Tibial nerve (tissue), 4 donors: Measurements from ENCODE around the gene RFC2. TPM values are rescaled to one million over a fixed set of nuclear protein-coding genes. Genes with fewer than 3 reads are reported as not detected.

Source experiments
- DNase-seq, 2 donors: peaks; one replicate each; pipeline ENCODE4 v3.0.0-alpha.2; 2019; ENCODE audit warnings: low spot score in 2 of 2
- H3K27ac ChIP-seq, 4 donors: fragments of 200-600 bp; sonication (generic) in 3 of 4; one replicate each; pipeline ENCODE4 v1.5.1; 2017 to 2019; ENCODE audit warnings: mild to moderate bottlenecking in 1 of 4
- H3K27me3 ChIP-seq, 2 donors: fragments of 200-600 bp; sonication (generic) in 1 of 2; one replicate each; pipeline versions ENCODE4 v1.5.1 to v1.6.0; 2017 to 2019
- H3K36me3 ChIP-seq, 3 donors: fragments of 200-600 bp; sonication (generic); one replicate each; pipeline ENCODE4 v1.5.1; 2018 to 2019
- H3K4me1 ChIP-seq, 4 donors: fragments of 200-600 bp; sonication (generic) in 3 of 4; one replicate each; pipeline ENCODE4 v1.5.1; 2017 to 2019
- H3K4me3 ChIP-seq, 4 donors: fragments of 200-600 bp; sonication (generic) in 3 of 4; one replicate each; pipeline ENCODE4 v1.5.1; 2017 to 2019; ENCODE audit warnings: mild to moderate bottlenecking in 1 of 4, moderate library complexity in 1 of 4
- H3K9me3 ChIP-seq, 4 donors: fragments of 200-600 bp; sonication (generic) in 3 of 4; one replicate each; pipeline ENCODE4 v1.5.1; 2017 to 2019
- CTCF ChIP-seq, 5 experiments: fragments of 200-600 bp in 3 of 5; fragments of 450-650 bp in 2 of 5; sonication (generic) in 3 of 5; IDR thresholded peaks; one replicate each; pipeline ENCODE4 v1.5.1; 2016 to 2019; ENCODE audit warnings: antibody characterized with exemption in 5 of 5, mild to moderate bottlenecking in 3 of 5, moderate library complexity in 2 of 5
- EP300 ChIP-seq, 2 donors: sonication (generic); formaldehyde crosslinking; IDR thresholded peaks; one replicate each; pipeline ENCODE4 v1.6.1; 2017; ENCODE audit warnings: antibody characterized with exemption in 2 of 2, mild to moderate bottlenecking in 1 of 2
- POLR2A ChIP-seq, 2 donors: fragments of 450-650 bp; IDR thresholded peaks; one replicate each; pipeline ENCODE4 v1.6.1; 2017; ENCODE audit warnings: antibody characterized with exemption in 2 of 2, mild to moderate bottlenecking in 2 of 2, moderate library complexity in 2 of 2
- WGBS, 2 donors: methylation state at CpG; one replicate each; pipeline ENCODE4 v1.1.5; 2018; 5-methylcytosine and 5-hydroxymethylcytosine counted together
- total RNA-seq, 4 donors: library from RNA; depleted of rRNA; stranded (reverse); fragments of >200 nt; gene quantifications; one replicate each; pipeline ENCODE4 v1.1.0, GENCODE V29; 2016

RFC2 gene
- total RNA-seq, 4 donors from 2014 or later, result 8.4 to 25.1 (median 14.1) TPM

GRCh38 chr7:74203956-74204618 lies 50.1 kb downstream of the RFC2 start:
- H3K4me1 ChIP-seq, result peaks cover 0 to 10% (median 8%) of the 10 kb centered on the region in 4 donors
- no peaks in the 10 kb centered on the region for H3K27me3 ChIP-seq
- no peak overlapping the region for H3K4me3 ChIP-seq
- no peak overlapping the region for H3K27ac ChIP-seq
- H3K36me3 ChIP-seq, result no peaks in the 10 kb centered on the region
- no peaks in the 10 kb centered on the region for H3K9me3 ChIP-seq
- 83 to 88% methylated on average over 1 of the region's 1 CpG for WGBS, 2 donors
- TF ChIP-seq POLR2A (IDR thresholded peaks at IDR 0.05), result no peak
- TF ChIP-seq CTCF (IDR thresholded peaks at IDR 0.05), result no peak
- TF ChIP-seq EP300 (IDR thresholded peaks at IDR 0.05), result no peak
- DNase-seq, result no peak

DNA sequence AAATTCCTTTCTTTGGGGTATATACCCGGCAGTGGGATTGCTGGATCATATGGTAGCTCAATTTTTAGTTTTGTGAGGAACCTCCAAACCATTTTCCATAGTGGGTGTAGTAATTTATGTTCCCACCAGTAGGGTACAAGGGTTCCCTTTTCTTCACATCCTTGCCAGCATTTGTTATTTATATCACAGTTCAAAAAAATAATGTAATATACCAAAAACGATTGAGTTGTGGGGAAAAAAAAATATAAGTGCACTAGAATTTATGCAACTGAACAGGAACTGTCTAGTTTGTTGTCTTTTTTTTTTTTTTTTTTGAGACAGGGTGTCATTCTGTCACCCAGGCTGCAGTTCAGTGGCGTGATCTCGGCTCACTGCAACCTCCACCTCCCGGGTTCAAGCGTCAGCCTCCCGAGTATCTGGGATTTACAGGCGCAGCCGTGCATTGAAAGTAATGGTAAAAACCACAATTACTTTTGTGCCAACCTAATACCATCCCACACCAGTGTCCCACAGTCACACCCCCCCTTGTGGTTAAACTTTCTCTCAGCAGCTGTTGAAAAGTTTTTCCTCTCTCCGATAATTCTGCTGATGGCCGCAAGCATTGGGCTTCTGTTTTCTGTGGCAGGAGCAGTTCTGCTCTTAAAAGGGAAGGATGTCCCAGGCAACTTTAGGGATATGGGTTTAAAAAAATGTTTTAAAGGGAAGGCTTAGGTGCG lies 51.2 kb downstream of the RFC2 start:
- TF ChIP-seq CTCF (IDR thresholded peaks at IDR 0.05) (peak; percentile 22 to 39 (median 31)), EP300 (IDR thresholded peaks at IDR 0.05) (no peak)
- WGBS, 2 donors, result 44 to 46% methylated on average over 12 of the region's 12 CpGs
- DNase-seq, result peak in 1 of 2 donors; percentile 32
- H3K36me3 ChIP-seq, result peaks cover 0 to 5% (median 0%) of the 10 kb centered on the region in 3 donors
- no peak overlapping the region for H3K4me3 ChIP-seq
- H3K27ac ChIP-seq, result no peak overlapping the region
- no peaks in the 10 kb centered on the region for H3K9me3 ChIP-seq
- peaks cover 0 to 10% (median 8%) of the 10 kb centered on the region in 4 donors for H3K4me1 ChIP-seq
- no peaks in the 10 kb centered on the region for H3K27me3 ChIP-seq

GRCh38 chr7:74199551-74200355 lies 54.4 kb downstream of the RFC2 start:
- Histone ChIP-seq H3K9me3 (no peaks in the 10 kb centered on the region), H3K4me3 (no peak overlapping the region), H3K4me1 (peaks cover 0 to 7% (median 2%) of the 10 kb centered on the region in 4 donors), H3K27ac (no peak overlapping the region), H3K36me3 (peaks cover 0 to 31% (median 0%) of the 10 kb centered on the region in 3 donors), H3K27me3 (no peaks in the 10 kb centered on the region)
- WGBS, 2 donors, result 83% methylated on average over 19 of the region's 19 CpGs
- DNase-seq, result peak in 1 of 2 donors; percentile 0
- TF ChIP-seq CTCF (IDR thresholded peaks at IDR 0.05) (no peak), EP300 (IDR thresholded peaks at IDR 0.05) (no peak), POLR2A (IDR thresholded peaks at IDR 0.05) (no peak)

- DNase-seq, result no peak
- TF ChIP-seq CTCF (IDR thresholded peaks at IDR 0.05) (no peak), POLR2A (IDR thresholded peaks at IDR 0.05) (no peak), EP300 (IDR thresholded peaks at IDR 0.05) (no peak)
These were observed 56.6 kb downstream of the RFC2 start for GRCh38 chr7:74197449-74198124.

More at GRCh38 chr7:74197449-74198124, 56.6 kb downstream of the RFC2 start:
- peak overlapping the region in 1 of 4 donors; percentile 26 for H3K27ac ChIP-seq
- H3K4me1 ChIP-seq, result no peaks in the 10 kb centered on the region
- H3K36me3 ChIP-seq, result peaks cover 0 to 53% (median 8%) of the 10 kb centered on the region in 3 donors
- H3K9me3 ChIP-seq, result no peaks in the 10 kb centered on the region
- WGBS, 2 donors, result 96 to 98% methylated on average over 9 of the region's 9 CpGs
- no peak overlapping the region for H3K4me3 ChIP-seq
- H3K27me3 ChIP-seq, result no peaks in the 10 kb centered on the region
